ENCODE measurements around the gene DISC1. TPM values are rescaled to one million over a fixed set of nuclear protein-coding genes. Genes with fewer than 3 reads are reported as not detected.

The DISC1 gene
- total RNA-seq, 5 donors from 2014 or later (not counting 1 experiment from before 2014, with no cell fraction given): 12.9 to 37.0 (median 14.6) TPM

DNA sequence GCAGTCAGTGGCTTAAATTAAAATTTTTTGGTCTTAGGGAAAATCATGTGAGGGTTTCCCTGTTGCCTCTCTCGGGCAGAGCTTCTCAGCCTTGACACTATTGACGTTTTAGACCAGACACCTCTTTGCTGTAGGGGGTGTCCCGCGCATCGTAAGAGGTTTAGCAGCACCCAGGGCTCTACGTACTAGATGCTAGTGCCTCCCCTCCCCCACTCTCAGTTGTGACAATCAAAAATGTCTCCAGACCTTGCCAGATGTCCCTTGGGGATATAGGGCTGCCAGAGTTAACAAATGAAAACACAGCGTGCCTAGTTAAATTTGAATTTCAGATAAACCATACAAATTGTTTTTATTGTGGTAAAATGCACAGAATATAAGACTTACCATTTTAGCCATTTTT, 293.3 kb downstream of the DISC1 start:
- peaks cover 60 to 61% of the 10 kb centered on the region in 2 experiments for H3K4me1 ChIP-seq (ENCODE audit: control insufficient read depth in 1 of 2, extremely low read depth in 1 of 2, insufficient read depth in 2 of 2, low read length in 2 of 2)
- 20% methylated on average over 1 of the region's 7 CpGs for whole genome bisulfite sequencing (ENCODE audit: insufficient coverage)
- no peak overlapping the region for H3K4me3 ChIP-seq (ENCODE audit: control insufficient read depth in 1 of 2, extremely low read depth in 1 of 2, low read length in 1 of 2)
- Mint-ChIP-seq H3K36me3 (peaks cover 6% of the 10 kb centered on the region), H3K4me3 (peak overlapping the region; percentile 53 to 69 (median 61)), H3K4me1 (peaks cover 70 to 84% (median 76%) of the 10 kb centered on the region in 3 donors), H3K27me3 (no peaks in the 10 kb centered on the region), H3K9me3 (no peaks in the 10 kb centered on the region), H3K27ac (peak overlapping the region; percentile 89 to 92)
- peak overlapping the region; percentile 79 for H3K27ac ChIP-seq (ENCODE audit: low read length)
- DNase-seq: peak in 31 of 35 experiments; percentile 12 to 71 (median 44)
- no peaks in the 10 kb centered on the region for H3K27me3 ChIP-seq (replicated peaks in 1 of 2; ENCODE audit: control insufficient read depth in 2 of 2, extremely low read depth in 1 of 2, insufficient read depth in 2 of 2, low read length in 1 of 2)
- ChIA-PET POLR2A (interaction anchor here in 1 of 2 donors (0.6 kb wide), 1 partner anchor 53 kb away, joined by 3 read pairs; no protein-coding TSS in a partner anchor), CTCF (interaction anchor here in 1 of 2 donors (1.1 to 1.3 kb wide), 3 partner anchors 12 to 707 kb away, joined by 3 to 4 read pairs (median 3); no protein-coding TSS in a partner anchor)
- ATAC-seq (replicated peaks in 1 of 4): peak in 1 of 4 experiments; percentile 81
- H3K36me3 ChIP-seq (ENCODE audit: control insufficient read depth in 2 of 2, extremely low read depth in 1 of 2, insufficient read depth in 1 of 2, low read length in 1 of 2): no peaks in the 10 kb centered on the region
- H3K9me3 ChIP-seq: no peaks in the 10 kb centered on the region

- DNase-seq: no peak
- 92% methylated on average over 2 of the region's 4 CpGs for WGBS (ENCODE audit: insufficient coverage)
Observed at GRCh38 chr1:231921646-231922345, 295.2 kb downstream of the DISC1 start.

DNA sequence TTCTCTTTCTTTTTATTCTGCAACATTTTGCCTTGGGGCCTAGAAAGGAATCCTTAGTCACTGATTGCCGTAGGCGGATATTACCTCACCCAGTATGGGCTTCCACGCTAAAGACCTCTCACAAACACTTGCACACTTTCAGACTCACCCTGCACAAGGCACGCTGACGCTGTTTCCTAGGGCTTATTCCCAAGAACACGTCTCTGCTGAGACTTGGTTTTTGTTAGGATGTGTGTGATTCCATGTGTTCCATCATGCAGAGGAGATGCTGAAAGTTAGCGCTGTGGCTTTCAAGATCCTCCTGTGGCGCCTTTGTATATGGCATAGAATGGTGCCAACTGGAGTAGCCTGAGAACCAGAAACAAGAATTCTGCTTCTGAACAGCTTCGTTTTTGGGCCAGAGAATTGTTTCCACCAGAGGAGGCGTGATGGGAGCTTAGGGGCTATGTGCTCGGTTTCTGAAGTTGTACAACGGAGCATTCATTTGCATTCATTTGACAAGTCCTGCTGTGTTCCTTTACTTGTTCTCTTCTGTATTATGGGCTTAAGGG, 297.0 kb downstream of the DISC1 start:
- no peaks in the 10 kb centered on the region for H3K27me3 Mint-ChIP-seq
- no peak overlapping the region for H3K4me3 ChIP-seq (ENCODE audit: control insufficient read depth in 1 of 2, extremely low read depth in 1 of 2, low read length in 1 of 2)
- H3K36me3 Mint-ChIP-seq: peaks cover 13% of the 10 kb centered on the region
- no peaks in the 10 kb centered on the region for H3K27me3 ChIP-seq (replicated peaks in 1 of 2; ENCODE audit: control insufficient read depth in 2 of 2, extremely low read depth in 1 of 2, insufficient read depth in 2 of 2, low read length in 1 of 2)
- no peak overlapping the region for H3K27ac ChIP-seq (ENCODE audit: low read length)
- 97% methylated on average over 6 of the region's 12 CpGs for WGBS (ENCODE audit: insufficient coverage)
- no peaks in the 10 kb centered on the region for H3K36me3 ChIP-seq (ENCODE audit: control insufficient read depth in 2 of 2, extremely low read depth in 1 of 2, insufficient read depth in 1 of 2, low read length in 1 of 2)
- H3K9me3 Mint-ChIP-seq: no peaks in the 10 kb centered on the region
- no peak overlapping the region for H3K4me3 Mint-ChIP-seq
- H3K4me1 Mint-ChIP-seq: peaks cover 46 to 52% (median 49%) of the 10 kb centered on the region in 3 donors
- no peak overlapping the region for H3K27ac Mint-ChIP-seq
- DNase-seq (no peak), ATAC-seq (replicated peaks in 1 of 4) (no peak)
- ChIA-PET POLR2A (no interaction called here), CTCF (interaction anchor here (0.6 kb wide), 3 partner anchors 58 to 377 kb away, joined by 3 to 6 read pairs (median 5); no protein-coding TSS in a partner anchor)
- H3K4me1 ChIP-seq (ENCODE audit: control insufficient read depth in 1 of 2, extremely low read depth in 1 of 2, insufficient read depth in 2 of 2, low read length in 2 of 2): peaks cover 28 to 31% of the 10 kb centered on the region in 2 experiments
- no peaks in the 10 kb centered on the region for H3K9me3 ChIP-seq

More at GRCh38 chr1:231921646-231922345, 295.2 kb downstream of the DISC1 start:
- peaks cover 56 to 67% (median 62%) of the 10 kb centered on the region in 3 donors for H3K4me1 Mint-ChIP-seq
- no peak overlapping the region for H3K4me3 Mint-ChIP-seq
- H3K27ac ChIP-seq (ENCODE audit: low read length): no peak overlapping the region
- H3K27me3 ChIP-seq (replicated peaks in 1 of 2; ENCODE audit: control insufficient read depth in 2 of 2, extremely low read depth in 1 of 2, insufficient read depth in 2 of 2, low read length in 1 of 2): no peaks in the 10 kb centered on the region
- no peak for ATAC-seq (replicated peaks in 1 of 4)
- H3K4me1 ChIP-seq (ENCODE audit: control insufficient read depth in 1 of 2, extremely low read depth in 1 of 2, insufficient read depth in 2 of 2, low read length in 2 of 2): peaks cover 41 to 49% of the 10 kb centered on the region in 2 experiments
- no peaks in the 10 kb centered on the region for H3K36me3 ChIP-seq (ENCODE audit: control insufficient read depth in 2 of 2, extremely low read depth in 1 of 2, insufficient read depth in 1 of 2, low read length in 1 of 2)
- ChIA-PET CTCF (interaction anchor here (0.6 kb wide), 4 partner anchors 9 to 635 kb away, joined by 3 to 4 read pairs (median 3); no protein-coding TSS in a partner anchor), POLR2A (no interaction called here)
- no peaks in the 10 kb centered on the region for H3K27me3 Mint-ChIP-seq
- H3K27ac Mint-ChIP-seq: peak overlapping the region; percentile 24 to 36
- no peaks in the 10 kb centered on the region for H3K9me3 ChIP-seq
- no peaks in the 10 kb centered on the region for H3K9me3 Mint-ChIP-seq
- peaks cover 9% of the 10 kb centered on the region for H3K36me3 Mint-ChIP-seq
- no peak overlapping the region for H3K4me3 ChIP-seq (ENCODE audit: control insufficient read depth in 1 of 2, extremely low read depth in 1 of 2, low read length in 1 of 2)

DNA sequence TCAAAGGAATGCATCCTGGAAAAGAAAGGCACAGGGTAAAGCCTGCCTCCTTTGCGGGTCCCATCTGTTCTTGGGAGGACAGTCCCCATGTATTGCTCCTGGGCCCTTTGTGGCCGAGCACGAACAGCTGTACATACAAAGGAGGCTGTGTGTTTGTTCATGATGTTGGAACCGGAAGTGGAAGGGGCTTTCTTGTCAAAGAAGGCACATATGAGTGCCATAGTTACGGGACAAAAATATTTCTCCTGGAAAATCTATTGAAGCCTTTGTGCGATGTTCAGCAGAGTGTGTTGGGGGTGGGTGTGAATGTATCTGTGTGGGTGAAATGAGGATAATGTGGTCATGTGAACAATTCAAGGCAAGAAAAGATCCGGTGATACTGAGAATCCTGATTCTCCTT, 297.6 kb downstream of the DISC1 start:
- H3K4me1 ChIP-seq (ENCODE audit: control insufficient read depth in 1 of 2, extremely low read depth in 1 of 2, insufficient read depth in 2 of 2, low read length in 2 of 2): peaks cover 26 to 28% of the 10 kb centered on the region in 2 experiments
- no peaks in the 10 kb centered on the region for H3K36me3 ChIP-seq (ENCODE audit: control insufficient read depth in 2 of 2, extremely low read depth in 1 of 2, insufficient read depth in 1 of 2, low read length in 1 of 2)
- Mint-ChIP-seq H3K4me1 (peaks cover 46 to 52% (median 49%) of the 10 kb centered on the region in 3 donors), H3K4me3 (no peak overlapping the region), H3K36me3 (peaks cover 13% of the 10 kb centered on the region), H3K27ac (no peak overlapping the region), H3K9me3 (no peaks in the 10 kb centered on the region), H3K27me3 (no peaks in the 10 kb centered on the region)
- ATAC-seq (replicated peaks in 1 of 4) (no peak), DNase-seq (no peak)
- H3K9me3 ChIP-seq: no peaks in the 10 kb centered on the region
- CTCF ChIA-PET: interaction anchor here (0.6 kb wide), 3 partner anchors 59 to 378 kb away, joined by 3 to 6 read pairs (median 5); no protein-coding TSS in a partner anchor
- WGBS (ENCODE audit: insufficient coverage): 89% methylated on average over 6 of the region's 7 CpGs
- H3K4me3 ChIP-seq (ENCODE audit: control insufficient read depth in 1 of 2, extremely low read depth in 1 of 2, low read length in 1 of 2): no peak overlapping the region
- H3K27ac ChIP-seq (ENCODE audit: low read length): no peak overlapping the region
- H3K27me3 ChIP-seq (replicated peaks in 1 of 2; ENCODE audit: control insufficient read depth in 2 of 2, extremely low read depth in 1 of 2, insufficient read depth in 2 of 2, low read length in 1 of 2): no peaks in the 10 kb centered on the region
- POLR2A ChIA-PET: no interaction called here

DNA sequence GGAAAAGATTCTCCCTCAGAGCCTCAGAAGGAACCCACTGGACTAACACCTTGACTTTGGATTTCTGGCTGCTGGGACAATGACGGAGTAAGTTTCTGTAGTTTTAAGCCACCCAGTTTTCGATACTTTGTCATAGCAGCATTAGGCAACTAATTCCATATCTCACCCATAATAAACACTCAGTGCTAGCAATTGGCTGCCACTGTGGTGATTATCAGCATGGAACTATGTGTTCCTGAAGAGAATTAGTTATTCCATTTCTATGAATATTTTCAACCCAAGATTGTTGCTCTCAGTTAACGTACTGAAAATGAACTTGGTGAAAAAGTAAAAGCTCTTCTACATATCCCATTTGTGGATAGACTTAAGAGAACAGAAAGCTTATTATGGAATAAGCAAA, 299.3 kb downstream of the DISC1 start:
- H3K4me3 ChIP-seq (ENCODE audit: control insufficient read depth in 1 of 2, extremely low read depth in 1 of 2, low read length in 1 of 2): no peak overlapping the region
- POLR2A ChIA-PET: no interaction called here
- H3K9me3 ChIP-seq: no peaks in the 10 kb centered on the region
- DNase-seq (no peak), ATAC-seq (replicated peaks in 1 of 4) (no peak)
- H3K4me1 ChIP-seq (ENCODE audit: control insufficient read depth in 1 of 2, extremely low read depth in 1 of 2, insufficient read depth in 2 of 2, low read length in 2 of 2): peaks cover 23 to 25% of the 10 kb centered on the region in 2 experiments
- Mint-ChIP-seq H3K27ac (no peak overlapping the region), H3K36me3 (peaks cover 13% of the 10 kb centered on the region), H3K9me3 (no peaks in the 10 kb centered on the region), H3K27me3 (no peaks in the 10 kb centered on the region), H3K4me1 (peaks cover 48 to 52% (median 52%) of the 10 kb centered on the region in 3 donors), H3K4me3 (no peak overlapping the region)
- H3K27ac ChIP-seq (ENCODE audit: low read length): no peak overlapping the region
- no CpG with 5 or more reads among the region's 3 CpGs for WGBS (ENCODE audit: insufficient coverage)
- CTCF ChIA-PET: no interaction called here
- H3K36me3 ChIP-seq (ENCODE audit: control insufficient read depth in 2 of 2, extremely low read depth in 1 of 2, insufficient read depth in 1 of 2, low read length in 1 of 2): no peaks in the 10 kb centered on the region
- no peaks in the 10 kb centered on the region for H3K27me3 ChIP-seq (replicated peaks in 1 of 2; ENCODE audit: control insufficient read depth in 2 of 2, extremely low read depth in 1 of 2, insufficient read depth in 2 of 2, low read length in 1 of 2)

GRCh38 chr1:231926340-231926739, 299.8 kb downstream of the DISC1 start:
- H3K27me3 ChIP-seq (replicated peaks in 1 of 2; ENCODE audit: control insufficient read depth in 2 of 2, extremely low read depth in 1 of 2, insufficient read depth in 2 of 2, low read length in 1 of 2): no peaks in the 10 kb centered on the region
- H3K4me3 ChIP-seq (ENCODE audit: control insufficient read depth in 1 of 2, extremely low read depth in 1 of 2, low read length in 1 of 2): no peak overlapping the region
- POLR2A ChIA-PET: no interaction called here
- H3K4me1 Mint-ChIP-seq: peaks cover 47 to 53% (median 48%) of the 10 kb centered on the region in 3 donors
- H3K9me3 ChIP-seq: no peaks in the 10 kb centered on the region
- no peak for DNase-seq
- H3K4me3 Mint-ChIP-seq: no peak overlapping the region
- WGBS (ENCODE audit: insufficient coverage): no CpG with 5 or more reads among the region's 1 CpG
- no peak overlapping the region for H3K27ac Mint-ChIP-seq
- no peaks in the 10 kb centered on the region for H3K36me3 ChIP-seq (ENCODE audit: control insufficient read depth in 2 of 2, extremely low read depth in 1 of 2, insufficient read depth in 1 of 2, low read length in 1 of 2)
- H3K9me3 Mint-ChIP-seq: no peaks in the 10 kb centered on the region
- peaks cover 13% of the 10 kb centered on the region for H3K36me3 Mint-ChIP-seq
- no peak overlapping the region for H3K27ac ChIP-seq (ENCODE audit: low read length)
- CTCF ChIA-PET: no interaction called here
- peaks cover 20 to 26% of the 10 kb centered on the region in 2 experiments for H3K4me1 ChIP-seq (ENCODE audit: control insufficient read depth in 1 of 2, extremely low read depth in 1 of 2, insufficient read depth in 2 of 2, low read length in 2 of 2)
- H3K27me3 Mint-ChIP-seq: no peaks in the 10 kb centered on the region
- ATAC-seq (replicated peaks in 1 of 4): no peak

Measured in T-cell (primary cell).